Urothelium cell line (cell line): ENCODE measurements around the gene USP6NL.

Source experiments
- DNase-seq: peaks from one replicate; pipeline ENCODE4 v3.0.0; 2011; ENCODE audit warnings: low spot score, mixed read lengths
- FAIRE-seq: peaks from 2 replicates; lab custom pipeline; 2011; peaks lifted over from hg19 to GRCh38; lab: Jason Lieb, UNC

USP6NL gene

DNA sequence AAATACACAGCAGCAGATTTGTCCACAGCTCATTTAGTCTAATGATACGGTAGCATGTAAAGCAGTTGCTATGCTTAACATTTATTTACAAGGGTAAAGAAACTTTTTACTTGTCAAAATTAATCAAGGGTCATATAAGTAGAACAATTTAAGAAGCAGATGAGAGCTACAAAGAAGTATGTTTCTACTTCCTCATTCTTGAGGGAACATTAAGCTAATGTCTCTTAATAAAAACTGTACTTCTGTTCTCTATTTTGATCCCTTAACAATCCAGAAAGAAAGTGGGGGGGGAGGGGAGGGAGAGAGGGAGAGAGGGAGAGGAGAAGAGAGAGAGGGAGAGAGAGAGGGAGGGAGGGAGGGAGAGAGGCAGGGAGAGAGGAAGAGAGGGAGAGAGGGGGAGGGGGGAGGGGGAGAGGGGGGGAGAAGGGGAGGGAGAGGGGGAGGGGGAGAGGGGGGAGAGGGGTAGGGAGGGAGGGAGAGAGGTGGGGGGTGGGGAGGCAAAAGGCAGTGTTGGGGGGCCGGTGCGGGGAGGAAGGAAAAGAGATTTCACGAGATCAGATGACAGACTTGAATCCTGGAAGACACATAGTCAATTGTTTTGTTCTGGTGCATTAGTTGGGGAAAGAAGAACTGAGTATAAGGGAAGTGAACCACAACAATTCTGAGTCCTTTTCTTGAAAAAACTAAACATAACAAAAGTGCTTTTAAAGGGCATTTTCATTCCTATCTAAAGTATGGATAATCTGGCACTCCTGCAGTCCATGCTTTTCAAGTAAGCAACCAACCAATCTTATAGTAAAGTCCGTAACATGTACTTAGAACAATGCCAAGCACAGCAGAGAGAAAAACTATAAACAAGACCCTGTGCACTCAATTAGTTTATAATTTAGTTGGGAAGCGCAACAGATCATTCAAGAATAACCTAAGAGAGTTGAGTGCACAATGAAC, 128.0 kb downstream of the USP6NL start:
- FAIRE-seq (no peak), DNase-seq (no peak)

DNA sequence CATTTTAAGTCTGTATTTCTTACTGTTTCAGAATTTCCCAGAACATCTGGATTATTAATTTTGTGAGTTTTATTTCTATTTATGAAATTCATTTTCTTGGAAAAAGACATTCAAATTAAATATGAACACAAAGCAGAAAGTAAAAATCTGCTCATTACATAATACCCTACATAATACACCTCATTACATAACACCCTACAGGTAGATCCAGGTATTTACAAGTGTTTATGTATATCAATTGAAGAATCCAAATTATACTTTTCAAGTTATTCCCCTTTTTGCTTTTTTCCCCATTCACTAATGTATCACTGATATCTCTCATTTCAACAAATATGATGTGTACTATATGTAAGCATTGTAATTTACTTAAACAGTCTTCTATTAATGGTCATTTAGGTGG, 129.1 kb downstream of the USP6NL start:
- FAIRE-seq = no peak
- DNase-seq = no peak

DNA sequence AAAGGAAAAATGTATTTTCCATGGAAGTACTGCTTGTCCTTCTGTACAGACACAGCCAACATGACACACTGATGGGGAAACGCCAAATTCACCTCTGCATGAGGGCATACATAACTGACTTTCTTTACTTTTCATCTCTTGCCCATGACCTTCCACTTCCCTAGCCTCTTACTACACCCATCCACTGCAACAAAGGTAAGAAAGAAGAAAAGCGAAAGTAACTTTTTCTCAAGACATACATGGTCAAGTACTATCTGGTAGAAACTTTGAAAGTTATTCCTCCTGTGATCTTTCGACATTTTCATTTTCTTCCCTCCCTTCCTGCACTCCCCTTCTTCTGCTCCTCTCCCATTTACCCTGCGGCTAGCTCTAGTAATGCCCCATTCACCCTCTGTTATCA, 130.8 kb downstream of the USP6NL start:
- FAIRE-seq = no peak
- DNase-seq = no peak

DNA sequence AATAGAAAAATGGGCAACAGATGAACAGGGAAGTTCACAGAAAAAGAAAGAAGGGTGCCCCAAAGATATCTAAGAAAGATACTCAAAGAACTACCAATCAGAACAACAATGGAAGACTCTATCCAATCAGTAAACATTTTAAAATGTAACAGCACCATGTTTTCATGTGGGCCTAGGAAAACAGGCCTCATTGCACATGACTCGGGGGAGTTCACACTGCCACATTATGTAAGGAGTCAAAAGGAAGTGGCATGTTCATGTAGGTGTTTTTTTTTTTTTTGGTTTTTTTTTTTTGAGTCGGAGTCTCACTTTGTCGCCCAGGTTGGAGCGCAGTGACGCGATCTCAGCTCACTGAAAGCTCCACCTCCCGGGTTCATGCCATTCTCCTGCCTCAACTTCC, 132.2 kb downstream of the USP6NL start:
- DNase-seq (no peak), FAIRE-seq (no peak)

DNA sequence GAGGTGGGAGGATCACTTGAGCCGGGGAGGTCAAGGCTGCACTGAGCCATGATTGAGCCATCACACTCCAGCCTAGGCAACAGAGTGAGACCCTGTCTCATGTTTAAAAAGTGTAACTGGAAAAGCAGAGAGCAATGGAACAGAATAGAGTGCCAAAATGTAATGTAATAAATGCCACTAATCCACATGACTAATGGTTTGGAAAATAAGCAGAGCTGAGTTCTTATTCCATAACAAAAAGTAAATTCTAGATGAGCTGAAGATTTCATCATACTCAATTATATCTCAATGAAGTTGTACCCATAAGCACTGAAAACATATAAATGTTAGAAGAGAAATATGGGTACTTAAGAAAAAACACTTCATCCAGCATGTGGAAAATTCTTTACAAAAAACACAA, 132.6 kb downstream of the USP6NL start:
- FAIRE-seq (no peak), DNase-seq (no peak)

DNA sequence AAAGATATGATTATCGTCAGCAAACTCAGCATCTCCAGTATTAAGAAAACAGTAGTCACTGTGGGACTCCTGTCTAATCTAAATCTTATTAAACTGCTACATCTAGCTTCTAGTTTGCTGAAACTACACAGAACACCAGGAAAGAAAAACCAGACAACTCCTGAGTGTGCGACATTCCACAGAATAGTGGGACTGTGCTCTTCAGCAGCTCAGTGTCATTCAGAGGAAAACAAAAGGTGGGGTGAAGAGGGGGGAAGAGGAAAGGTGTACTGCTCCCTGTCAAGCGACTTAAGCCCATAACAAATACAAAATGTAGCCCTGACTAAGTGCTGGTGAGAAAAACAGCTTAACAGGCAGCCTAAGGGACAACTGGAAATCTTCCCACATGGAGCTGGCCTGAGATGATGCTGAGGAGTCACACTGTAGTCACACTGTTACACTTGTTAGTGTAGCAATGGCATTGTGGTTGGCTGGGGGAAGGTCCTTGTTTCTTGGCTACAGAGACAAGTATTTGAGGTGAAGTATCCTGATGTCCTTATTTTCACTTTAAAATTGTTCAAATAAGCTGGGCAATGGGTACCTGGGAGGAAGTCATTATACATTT, 135.5 kb downstream of the USP6NL start:
- DNase-seq (no peak), FAIRE-seq (no peak)

DNA sequence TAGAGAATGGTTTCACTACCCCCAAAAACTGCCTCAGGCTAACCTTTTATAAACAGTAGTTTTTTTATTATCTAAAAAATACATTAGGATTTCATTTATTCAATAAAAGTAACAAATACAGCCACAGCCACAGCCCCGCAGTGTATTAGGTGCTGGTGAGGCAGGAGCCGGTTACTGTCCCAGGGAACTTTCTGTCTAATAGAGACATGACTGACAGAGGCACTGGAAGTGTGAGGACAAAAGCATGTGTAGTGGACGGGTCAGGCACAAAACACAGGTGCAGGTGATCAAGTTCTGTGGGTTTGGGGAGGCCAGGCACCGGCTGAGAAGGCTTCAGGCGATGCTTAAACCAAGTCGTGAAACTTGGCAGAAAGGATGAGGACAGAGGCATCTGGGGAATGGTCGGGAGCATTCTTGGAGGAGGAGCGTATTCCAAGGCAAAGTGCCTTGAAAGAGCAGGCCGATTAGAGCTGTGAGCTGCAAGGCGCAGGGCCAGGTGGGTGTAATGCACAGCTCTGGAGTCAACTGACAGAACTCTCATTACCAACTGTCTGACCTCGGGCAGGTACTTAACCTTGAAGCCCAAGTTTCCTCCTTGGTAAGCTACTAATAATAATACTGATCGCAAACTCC, 138.2 kb downstream of the USP6NL start:
- FAIRE-seq = no peak
- no peak for DNase-seq

DNA sequence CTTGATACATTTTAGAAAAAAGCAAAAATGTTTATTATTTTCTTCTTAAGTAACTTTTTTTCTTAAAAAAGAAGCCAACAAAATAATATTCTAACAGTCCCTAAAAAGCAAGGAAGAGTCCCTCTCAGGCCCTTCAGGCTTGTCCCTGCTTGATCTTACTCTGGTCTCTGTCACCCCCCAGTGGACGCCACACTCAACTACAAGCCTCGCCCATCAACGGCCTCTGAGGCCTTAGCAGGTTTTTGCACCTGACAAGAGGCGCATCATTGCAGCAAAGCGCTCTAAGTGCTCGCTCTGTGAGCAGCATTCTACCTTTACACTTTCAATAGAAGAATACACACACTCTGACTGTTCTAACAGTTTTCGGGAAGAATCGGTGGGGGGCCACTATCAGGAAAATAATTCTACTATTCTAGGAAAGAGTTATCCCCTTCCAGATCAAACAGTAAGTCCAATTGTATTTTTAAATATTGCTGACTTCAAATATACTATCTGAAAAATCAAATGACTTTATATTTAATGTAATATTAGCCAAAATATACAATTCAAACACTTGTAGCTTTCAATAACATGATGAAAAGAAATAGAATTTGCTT, 139.2 kb downstream of the USP6NL start:
- no peak for FAIRE-seq
- DNase-seq = peak; percentile 79

DNA sequence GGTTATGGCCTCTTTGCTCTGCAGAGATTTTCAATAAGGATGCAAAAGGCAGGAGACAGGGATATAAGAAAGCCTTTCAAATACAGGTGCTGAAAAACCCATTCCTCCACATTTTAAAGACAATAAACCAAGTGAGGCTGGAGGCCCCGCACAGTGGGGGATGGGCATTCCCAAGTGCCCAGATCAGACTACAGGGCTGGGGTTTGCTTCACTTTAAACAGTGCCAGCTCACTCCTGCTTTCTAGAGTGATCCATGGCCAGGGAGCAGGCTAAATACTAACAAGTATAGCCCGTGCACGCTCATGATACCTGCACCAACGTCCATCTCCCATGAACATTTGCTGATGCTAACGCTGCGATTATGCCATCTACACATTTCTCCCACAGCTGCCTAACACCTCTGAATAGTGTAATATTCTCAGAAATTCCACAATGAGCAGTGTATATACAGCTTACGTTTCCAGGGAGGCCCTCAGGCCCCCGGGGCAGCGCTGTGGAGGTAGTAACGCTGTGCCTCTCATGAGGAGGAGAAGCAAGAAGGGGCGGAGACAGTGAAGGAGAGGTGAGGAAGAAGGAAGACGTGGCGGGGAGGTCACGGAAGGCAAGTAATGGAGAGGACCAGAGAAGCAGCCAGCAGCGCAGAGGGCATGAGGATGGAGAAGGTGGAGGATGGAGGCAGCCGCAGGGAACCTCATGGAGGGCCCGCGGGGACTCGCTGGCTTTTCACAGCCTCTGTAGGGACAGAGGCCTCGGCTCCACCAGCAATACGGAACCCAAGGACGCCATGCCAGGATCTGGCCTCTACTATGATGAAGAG, 141.7 kb downstream of the USP6NL start:
- FAIRE-seq (no peak), DNase-seq (no peak)

DNA sequence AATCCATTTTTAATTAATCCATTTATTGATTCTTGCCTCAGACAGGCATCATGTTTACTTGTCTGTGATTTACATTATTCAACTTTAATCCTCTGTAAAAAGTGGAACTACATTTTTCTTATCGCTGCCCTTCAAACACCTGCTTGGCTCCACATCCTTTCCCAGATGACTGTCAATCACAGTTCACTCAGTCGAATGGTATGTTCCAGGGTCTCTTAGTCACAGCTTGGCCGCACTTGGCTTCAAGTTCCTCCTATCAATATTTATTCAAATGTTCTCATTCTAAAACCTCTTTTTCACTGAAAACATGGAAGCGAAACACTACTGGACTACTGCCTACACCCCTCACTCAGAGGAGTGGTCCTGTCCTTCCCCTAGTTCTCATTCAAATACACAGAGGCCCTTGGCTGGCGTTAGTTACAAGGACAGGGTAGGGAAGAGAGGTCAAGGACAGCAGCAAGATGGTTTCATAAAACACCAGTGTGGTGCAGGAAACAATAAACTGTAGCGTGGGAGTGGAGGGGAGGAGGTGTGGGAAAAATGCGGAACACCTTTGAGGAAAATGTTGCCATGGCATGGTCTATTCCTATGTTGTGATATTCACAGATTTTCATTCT, 143.2 kb downstream of the USP6NL start:
- DNase-seq (peak; percentile 41), FAIRE-seq (no peak)

DNA sequence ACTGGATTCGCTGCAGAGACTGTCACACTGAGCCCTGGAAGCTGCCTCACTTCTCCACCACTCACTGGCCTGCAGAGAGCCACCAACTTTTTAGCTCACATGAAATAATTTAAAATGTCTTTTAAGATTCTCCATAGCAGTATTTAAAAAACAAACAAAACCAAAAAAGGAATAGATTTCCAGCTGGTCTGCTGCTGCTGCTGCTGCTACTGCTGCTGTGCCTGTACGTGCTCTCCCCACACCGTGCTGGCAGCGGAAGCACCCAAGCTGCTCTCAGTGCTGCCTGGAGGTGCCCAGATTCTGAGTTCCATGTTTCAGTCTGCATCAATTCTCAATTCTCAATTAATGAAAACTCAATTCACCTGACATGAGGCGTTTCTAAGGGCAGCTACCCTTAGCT, 146.0 kb downstream of the USP6NL start:
- no peak for DNase-seq
- no peak for FAIRE-seq

DNA sequence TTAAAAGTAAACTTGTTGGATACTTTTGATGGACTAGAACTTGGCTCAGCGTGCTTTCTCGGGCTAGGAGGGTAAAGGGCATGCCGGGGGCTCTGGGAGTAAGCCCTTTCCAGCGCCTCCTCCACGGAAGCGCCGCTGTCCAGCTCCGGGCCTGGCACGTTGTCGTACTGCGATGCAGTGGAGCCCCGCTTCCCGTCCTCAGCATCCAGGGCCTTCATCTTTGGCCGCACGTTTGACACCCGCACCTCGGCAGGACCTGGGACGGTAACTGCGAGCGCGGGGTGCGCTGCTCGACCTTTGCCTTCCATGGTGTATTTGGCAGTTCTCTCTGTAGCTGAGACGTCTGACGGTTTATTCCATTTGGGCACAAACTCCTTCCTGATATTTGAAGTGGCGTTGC, 148.3 kb downstream of the USP6NL start:
- no peak for FAIRE-seq
- no peak for DNase-seq

DNA sequence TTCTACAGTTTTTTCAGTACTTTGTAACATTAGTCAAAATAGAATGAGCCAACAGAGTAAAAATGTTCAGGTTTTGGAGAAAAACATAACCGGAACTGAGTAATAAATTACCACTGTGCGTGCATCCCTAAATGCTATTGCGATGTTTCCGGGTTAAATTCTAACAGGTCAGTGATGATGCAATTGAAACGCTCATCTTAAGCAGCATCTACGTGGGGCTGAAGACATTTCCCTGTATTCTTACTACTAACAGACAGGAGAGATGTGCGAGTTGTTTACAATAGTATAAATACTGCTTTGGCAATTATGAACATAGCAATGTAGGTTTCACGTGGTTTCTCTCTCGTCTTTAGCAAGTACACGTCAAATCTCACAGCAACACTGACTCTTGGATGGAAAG, 149.4 kb downstream of the USP6NL start:
- FAIRE-seq (no peak), DNase-seq (no peak)

DNA sequence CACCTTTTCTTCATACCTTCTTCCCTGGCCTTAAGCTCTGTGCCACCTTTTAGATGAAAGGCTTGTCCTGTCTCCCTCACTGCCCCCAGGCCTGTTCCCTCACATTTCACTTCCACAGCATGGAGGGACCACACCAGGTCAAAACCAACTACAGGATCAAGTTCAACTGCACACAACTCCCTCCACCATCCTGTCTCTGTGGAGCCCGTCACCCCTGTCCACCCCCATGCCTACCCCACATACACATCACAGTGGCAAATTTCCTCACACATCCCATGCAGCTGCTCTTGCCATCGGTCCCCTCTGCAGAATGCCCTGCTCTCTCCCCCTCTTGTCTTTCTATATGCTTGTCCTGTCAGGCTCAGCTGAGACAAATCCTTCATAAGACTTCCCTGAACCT, 154.1 kb downstream of the USP6NL start:
- DNase-seq (no peak), FAIRE-seq (no peak)

DNA sequence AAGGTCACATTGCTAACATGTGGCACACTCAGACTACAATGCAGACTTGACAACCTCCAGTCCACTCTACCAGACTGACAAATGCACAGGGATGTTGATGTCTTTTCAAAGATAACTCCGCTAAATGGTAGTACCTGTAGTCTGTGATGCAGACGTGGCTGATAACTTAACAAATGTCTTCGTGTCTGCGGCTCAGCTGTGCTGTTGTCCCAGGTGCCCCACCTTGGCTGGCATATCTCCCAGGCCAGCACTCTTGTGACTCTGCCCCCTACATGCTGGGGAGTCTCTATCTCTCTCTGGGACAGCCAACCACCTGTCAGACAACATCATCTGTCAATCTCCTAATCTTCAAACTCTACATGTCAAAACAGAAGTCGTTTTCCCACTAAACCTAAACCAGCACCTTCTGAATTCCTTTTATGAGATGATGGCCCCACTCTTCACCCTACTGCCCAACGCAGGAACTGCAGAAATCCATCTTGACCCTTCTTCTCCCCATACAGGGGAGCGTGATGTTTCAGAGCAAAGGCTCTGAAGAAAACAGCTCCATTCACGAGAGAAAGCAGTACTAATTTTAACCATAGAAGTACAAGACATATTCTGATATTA, 156.4 kb downstream of the USP6NL start:
- DNase-seq (no peak), FAIRE-seq (no peak)

DNA sequence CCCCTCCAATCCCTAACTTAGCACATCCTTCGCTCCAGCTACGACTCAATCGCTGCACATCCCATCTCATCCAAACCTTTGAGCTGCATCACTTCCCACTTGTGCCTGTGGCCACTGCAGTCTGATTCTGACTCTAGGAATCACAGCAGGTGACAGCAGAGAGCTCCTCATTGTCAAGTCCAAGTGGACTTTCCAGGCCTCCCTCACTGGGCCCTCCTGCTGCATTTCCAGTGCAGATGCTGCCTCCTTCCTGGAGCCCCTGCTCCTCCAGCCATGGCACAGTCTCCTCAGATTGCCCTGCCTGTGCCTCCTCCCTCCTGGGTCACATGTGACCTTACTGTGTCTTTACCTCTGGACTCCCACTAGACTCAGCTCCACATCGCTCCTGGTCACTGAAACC, 157.3 kb downstream of the USP6NL start:
- no peak for DNase-seq
- no peak for FAIRE-seq

DNA sequence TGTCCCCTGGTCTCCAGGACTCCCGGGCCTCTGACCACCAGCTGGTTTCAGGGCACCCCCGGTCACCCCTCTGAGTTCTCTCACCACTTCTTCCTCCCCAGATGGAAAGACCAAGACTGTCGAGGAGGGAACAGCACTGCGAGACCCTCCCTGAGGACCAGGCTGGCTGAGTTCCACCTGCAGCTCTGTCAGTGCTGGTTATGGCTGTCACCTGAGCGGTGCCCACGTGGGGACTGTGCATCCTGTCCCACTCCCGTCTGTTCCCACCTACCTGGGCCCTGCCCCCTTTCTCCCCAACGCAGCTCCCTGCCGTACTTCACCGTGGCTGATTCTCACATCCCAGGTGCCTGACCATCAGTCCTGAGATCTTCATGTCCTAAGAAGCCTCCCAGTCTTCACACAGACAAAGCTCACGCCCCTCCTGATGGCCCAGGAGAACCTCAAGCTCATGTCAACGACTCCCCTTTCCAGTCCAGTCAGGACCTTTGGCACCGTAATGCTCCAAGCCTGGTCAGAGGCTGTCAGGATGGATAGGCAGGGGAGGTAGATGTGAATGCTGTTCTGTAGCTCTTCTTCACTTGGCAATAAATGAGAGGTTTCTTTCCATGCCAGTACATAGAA, 159.7 kb downstream of the USP6NL start:
- no peak for FAIRE-seq

DNA sequence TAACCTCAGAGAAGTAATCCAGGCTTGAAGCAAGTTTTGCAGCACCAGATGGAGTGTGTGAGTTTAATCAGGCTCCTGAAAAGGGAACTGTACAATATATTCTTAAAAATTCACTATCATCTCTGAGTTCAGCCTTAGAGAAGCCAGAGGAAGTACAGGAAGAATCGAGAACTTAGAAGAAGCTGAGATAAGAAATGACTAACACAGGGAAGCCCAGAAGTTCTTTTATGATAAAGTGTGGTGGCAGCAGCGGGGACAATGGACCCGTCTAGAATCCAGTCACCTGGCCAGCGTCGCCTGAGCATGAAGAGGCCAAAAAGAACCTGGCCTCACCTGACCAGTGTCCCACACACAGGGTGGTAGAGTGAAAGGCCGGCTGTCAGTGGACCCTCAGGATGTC, 161.0 kb downstream of the USP6NL start:
- FAIRE-seq (no peak), DNase-seq (no peak)

More for the DNA sequence above, 159.7 kb downstream of the USP6NL start:
- DNase-seq = no peak

DNA sequence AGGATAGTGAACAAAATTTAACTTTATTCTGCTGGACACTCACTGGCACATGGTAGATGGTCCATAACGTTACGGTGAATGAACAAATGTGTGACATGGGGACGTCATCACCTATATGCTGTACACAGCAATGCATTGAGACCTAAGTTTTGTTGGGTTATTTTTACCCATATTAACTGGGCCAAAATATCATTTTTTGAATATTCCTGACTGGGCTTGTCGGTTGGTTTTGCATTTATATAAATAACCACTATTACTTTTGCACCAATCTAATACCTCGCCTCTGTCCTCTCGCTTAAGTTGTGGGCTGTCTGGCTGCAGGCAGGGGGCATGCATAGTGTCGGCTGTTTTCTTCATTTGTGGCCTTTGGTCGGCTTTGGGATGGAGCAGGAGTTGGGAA, 161.7 kb downstream of the USP6NL start:
- FAIRE-seq = no peak
- DNase-seq = no peak
